Measurements from ENCODE around the gene DAPK3. TPM values are rescaled to one million over a fixed set of nuclear protein-coding genes. Genes with fewer than 3 reads are reported as not detected.
"Not testable (repeated sequence)": the region's sequence is repeated elsewhere in the genome, so short reads cannot be mapped to it uniquely, and the experiment has no call there.

The DAPK3 gene
- total RNA-seq, 1 experiment from 2014 or later: 66.6 TPM

DNA sequence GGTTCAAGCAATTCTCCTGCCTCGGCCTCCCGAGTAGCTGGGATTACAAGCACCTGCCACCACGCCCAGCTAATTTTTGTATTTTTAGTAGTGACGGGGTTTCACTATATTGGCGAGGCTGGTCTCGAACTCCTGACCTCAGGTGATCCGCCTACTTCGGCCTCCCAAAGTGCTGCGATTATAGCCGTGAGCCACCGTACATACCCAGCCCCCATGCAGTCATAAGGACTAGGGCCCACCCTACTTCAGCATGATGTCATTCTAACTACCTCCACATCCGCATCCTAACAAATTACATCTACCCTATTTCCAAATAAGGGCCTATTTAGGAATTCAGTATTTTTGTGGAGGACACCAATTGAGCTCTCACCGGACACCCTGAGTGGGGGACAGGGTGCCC is 15.6 kb downstream of the DAPK3 start:
- CTCF ChIA-PET; intact Hi-C loops (cut with micrococcal nuclease; ENCODE audit: unreplicated experiment); H3K27me3 ChIP-seq (ENCODE audit: control insufficient read depth, insufficient read depth, low read length); H3K4me3 ChIP-seq (ENCODE audit: low read depth in 2 of 2, low read length in 2 of 2); H3K36me3 ChIP-seq (ENCODE audit: control insufficient read depth, insufficient read depth, low read length); DNase-seq (ENCODE audit: low read depth, low spot score); H3K4me1 ChIP-seq (ENCODE audit: control insufficient read depth, insufficient read depth, low read length); H3K9me3 ChIP-seq (ENCODE audit: control insufficient read depth, insufficient read depth, low read depth, low read length); in situ Hi-C loops (cut with HindIII; ENCODE audit: low pct_unique_long_range_greater_than_20kb, low sequenced_read_pairs); BruUV-seq (replicated peaks); ATAC-seq; POLR2A ChIA-PET; H3K27ac ChIP-seq (ENCODE audit: low read length): not testable (repeated sequence)

DNA sequence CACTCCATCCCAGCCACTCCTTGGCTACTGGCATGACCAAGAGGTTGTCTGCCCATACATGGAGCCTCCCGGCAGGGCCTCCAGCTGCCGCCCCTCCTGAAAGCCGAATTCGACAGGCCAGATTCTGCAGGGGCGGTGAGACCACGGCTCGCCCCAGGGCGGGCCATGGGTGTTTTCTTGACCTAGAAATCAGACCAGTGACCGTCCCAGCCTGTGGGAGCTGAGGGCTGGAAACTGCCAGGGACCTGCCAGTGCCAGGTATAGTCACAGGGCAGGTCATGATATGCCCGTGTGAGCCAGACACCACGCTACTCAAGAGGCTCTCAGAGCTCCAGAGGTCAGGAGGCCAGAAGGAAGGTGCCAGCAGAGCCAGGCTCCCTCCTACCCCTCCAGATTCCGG is 16.8 kb downstream of the DAPK3 start:
- POLR2A ChIA-PET: interaction anchor here (0.7 kb wide), 1 partner anchor 9 kb away, joined by 3 read pairs; no protein-coding TSS in a partner anchor
- TF ChIP-seq, protein P1, sequence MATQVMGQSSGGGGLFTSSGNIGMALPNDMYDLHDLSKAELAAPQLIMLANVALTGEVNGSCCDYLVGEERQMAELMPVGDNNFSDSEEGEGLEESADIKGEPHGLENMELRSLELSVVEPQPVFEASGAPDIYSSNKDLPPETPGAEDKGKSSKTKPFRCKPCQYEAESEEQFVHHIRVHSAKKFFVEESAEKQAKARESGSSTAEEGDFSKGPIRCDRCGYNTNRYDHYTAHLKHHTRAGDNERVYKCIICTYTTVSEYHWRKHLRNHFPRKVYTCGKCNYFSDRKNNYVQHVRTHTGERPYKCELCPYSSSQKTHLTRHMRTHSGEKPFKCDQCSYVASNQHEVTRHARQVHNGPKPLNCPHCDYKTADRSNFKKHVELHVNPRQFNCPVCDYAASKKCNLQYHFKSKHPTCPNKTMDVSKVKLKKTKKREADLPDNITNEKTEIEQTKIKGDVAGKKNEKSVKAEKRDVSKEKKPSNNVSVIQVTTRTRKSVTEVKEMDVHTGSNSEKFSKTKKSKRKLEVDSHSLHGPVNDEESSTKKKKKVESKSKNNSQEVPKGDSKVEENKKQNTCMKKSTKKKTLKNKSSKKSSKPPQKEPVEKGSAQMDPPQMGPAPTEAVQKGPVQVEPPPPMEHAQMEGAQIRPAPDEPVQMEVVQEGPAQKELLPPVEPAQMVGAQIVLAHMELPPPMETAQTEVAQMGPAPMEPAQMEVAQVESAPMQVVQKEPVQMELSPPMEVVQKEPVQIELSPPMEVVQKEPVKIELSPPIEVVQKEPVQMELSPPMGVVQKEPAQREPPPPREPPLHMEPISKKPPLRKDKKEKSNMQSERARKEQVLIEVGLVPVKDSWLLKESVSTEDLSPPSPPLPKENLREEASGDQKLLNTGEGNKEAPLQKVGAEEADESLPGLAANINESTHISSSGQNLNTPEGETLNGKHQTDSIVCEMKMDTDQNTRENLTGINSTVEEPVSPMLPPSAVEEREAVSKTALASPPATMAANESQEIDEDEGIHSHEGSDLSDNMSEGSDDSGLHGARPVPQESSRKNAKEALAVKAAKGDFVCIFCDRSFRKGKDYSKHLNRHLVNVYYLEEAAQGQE (IDR thresholded peaks at IDR 0.05; ENCODE audit: insufficient read depth in 1 of 2, low read depth in 2 of 2, low read length in 1 of 2): no peak
- TF ChIP-seq, protein P2, sequence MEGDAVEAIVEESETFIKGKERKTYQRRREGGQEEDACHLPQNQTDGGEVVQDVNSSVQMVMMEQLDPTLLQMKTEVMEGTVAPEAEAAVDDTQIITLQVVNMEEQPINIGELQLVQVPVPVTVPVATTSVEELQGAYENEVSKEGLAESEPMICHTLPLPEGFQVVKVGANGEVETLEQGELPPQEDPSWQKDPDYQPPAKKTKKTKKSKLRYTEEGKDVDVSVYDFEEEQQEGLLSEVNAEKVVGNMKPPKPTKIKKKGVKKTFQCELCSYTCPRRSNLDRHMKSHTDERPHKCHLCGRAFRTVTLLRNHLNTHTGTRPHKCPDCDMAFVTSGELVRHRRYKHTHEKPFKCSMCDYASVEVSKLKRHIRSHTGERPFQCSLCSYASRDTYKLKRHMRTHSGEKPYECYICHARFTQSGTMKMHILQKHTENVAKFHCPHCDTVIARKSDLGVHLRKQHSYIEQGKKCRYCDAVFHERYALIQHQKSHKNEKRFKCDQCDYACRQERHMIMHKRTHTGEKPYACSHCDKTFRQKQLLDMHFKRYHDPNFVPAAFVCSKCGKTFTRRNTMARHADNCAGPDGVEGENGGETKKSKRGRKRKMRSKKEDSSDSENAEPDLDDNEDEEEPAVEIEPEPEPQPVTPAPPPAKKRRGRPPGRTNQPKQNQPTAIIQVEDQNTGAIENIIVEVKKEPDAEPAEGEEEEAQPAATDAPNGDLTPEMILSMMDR (IDR thresholded peaks at IDR 0.05): no peak
- intact Hi-C loops (cut with micrococcal nuclease; ENCODE audit: unreplicated experiment) (no loop called here), in situ Hi-C loops (cut with HindIII; ENCODE audit: low pct_unique_long_range_greater_than_20kb, low sequenced_read_pairs) (no loop called here)
- no peak overlapping the region for H3K4me3 ChIP-seq (ENCODE audit: low read depth in 2 of 2, low read length in 2 of 2)
- no peaks in the 10 kb centered on the region for H3K9me3 ChIP-seq (ENCODE audit: control insufficient read depth, insufficient read depth, low read depth, low read length)
- ATAC-seq: no peak
- no peak for DNase-seq (ENCODE audit: low read depth, low spot score)
- CTCF ChIA-PET: no interaction called here
- H3K4me1 ChIP-seq (ENCODE audit: control insufficient read depth, insufficient read depth, low read length): 0 out of 2 replicates have a peak, but pooled peaks cover 4% of the 10 kb centered on the region
- no peaks in the 10 kb centered on the region for H3K27me3 ChIP-seq (ENCODE audit: control insufficient read depth, insufficient read depth, low read length)
- no peak overlapping the region for H3K27ac ChIP-seq (ENCODE audit: low read length)
- no TSS peak for BruUV-seq (replicated peaks)
- H3K36me3 ChIP-seq (ENCODE audit: control insufficient read depth, insufficient read depth, low read length): no peaks in the 10 kb centered on the region

DNA sequence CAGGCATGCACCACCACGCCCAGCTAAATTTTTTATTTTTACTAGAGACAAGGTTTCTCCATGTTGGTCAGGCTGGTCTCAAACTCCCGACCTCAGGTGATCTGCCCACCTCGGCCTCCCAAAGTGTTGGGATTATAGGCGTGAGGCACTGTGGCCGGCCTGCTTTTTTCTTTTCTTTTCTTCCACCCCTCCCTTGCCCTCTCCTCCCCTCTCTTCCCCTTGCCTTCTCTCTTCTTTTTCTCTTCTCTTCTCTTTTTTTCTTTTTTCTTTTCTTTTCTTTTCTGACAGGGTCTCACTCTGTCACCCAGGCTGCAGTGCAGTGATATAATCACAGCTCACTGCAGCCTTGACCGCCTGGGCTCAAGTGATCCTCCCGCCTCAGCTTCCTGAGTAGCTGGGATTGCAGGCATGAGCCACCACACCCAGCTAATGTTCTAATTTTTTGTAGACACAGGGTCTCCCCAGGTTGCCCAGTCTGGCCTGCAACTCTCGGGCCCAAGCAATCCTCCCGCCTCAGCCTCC is 18.1 kb downstream of the DAPK3 start:
- POLR2A ChIA-PET; H3K27me3 ChIP-seq (ENCODE audit: control insufficient read depth, insufficient read depth, low read length); H3K36me3 ChIP-seq (ENCODE audit: control insufficient read depth, insufficient read depth, low read length); intact Hi-C loops (cut with micrococcal nuclease; ENCODE audit: unreplicated experiment); H3K4me3 ChIP-seq (ENCODE audit: low read depth in 2 of 2, low read length in 2 of 2); H3K4me1 ChIP-seq (ENCODE audit: control insufficient read depth, insufficient read depth, low read length); in situ Hi-C loops (cut with HindIII; ENCODE audit: low pct_unique_long_range_greater_than_20kb, low sequenced_read_pairs); H3K27ac ChIP-seq (ENCODE audit: low read length); BruUV-seq (replicated peaks); H3K9me3 ChIP-seq (ENCODE audit: control insufficient read depth, insufficient read depth, low read depth, low read length); DNase-seq (ENCODE audit: low read depth, low spot score): not testable (repeated sequence)
- ATAC-seq: 0 out of 2 replicates have a peak, but pooled peaks have one; percentile 7
- CTCF ChIA-PET: interaction anchor here (0.6 kb wide), 2 partner anchors 13 to 253 kb away, joined by 3 to 6 read pairs; no protein-coding TSS in a partner anchor
